Thyroid gland (tissue), 4 donors: ENCODE data around the gene UST.

ENCODE experiments used
- POLR2A ChIP-seq, 2 donors: fragments of 450-650 bp; IDR thresholded peaks; one replicate each; pipeline ENCODE4 v1.6.1; 2017; ENCODE audit warnings: antibody characterized with exemption in 2 of 2, mild to moderate bottlenecking in 2 of 2, moderate library complexity in 1 of 2
- TF ChIP-seq, protein P1 (sequence below), 6 experiments: fragments of 200-600 bp in 3 of 6; fragments of 450-650 bp in 3 of 6; sonication (generic) in 3 of 6; IDR thresholded peaks; one replicate each; pipeline ENCODE4 v1.5.1; 2016 to 2019; ENCODE audit warnings: antibody characterized with exemption in 6 of 6, mild to moderate bottlenecking in 2 of 6, inconsistent platforms in 1 of 6, moderate library complexity in 1 of 6

DNA sequence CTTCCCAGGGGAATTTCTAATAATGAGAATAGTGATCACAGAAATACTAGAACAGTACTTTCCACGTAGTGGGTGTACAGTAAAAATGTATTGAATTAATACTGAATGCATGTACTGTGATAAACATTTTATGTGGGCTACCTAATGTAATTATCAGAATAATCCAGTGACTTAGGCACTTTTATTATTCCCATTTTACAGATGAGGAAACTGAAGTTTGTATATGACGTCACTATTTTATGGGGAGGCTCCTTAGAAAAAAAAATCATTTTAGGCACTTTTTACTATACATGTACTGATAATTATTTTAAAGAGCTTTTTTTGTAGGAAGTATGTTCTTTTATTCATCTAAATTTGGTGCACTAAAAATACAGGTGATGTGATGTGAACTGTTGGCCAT is 295.1 kb downstream of the UST start:
- TF ChIP-seq, protein P1, sequence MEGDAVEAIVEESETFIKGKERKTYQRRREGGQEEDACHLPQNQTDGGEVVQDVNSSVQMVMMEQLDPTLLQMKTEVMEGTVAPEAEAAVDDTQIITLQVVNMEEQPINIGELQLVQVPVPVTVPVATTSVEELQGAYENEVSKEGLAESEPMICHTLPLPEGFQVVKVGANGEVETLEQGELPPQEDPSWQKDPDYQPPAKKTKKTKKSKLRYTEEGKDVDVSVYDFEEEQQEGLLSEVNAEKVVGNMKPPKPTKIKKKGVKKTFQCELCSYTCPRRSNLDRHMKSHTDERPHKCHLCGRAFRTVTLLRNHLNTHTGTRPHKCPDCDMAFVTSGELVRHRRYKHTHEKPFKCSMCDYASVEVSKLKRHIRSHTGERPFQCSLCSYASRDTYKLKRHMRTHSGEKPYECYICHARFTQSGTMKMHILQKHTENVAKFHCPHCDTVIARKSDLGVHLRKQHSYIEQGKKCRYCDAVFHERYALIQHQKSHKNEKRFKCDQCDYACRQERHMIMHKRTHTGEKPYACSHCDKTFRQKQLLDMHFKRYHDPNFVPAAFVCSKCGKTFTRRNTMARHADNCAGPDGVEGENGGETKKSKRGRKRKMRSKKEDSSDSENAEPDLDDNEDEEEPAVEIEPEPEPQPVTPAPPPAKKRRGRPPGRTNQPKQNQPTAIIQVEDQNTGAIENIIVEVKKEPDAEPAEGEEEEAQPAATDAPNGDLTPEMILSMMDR (IDR thresholded peaks at IDR 0.05): no peak
- no peak for TF ChIP-seq POLR2A (IDR thresholded peaks at IDR 0.05)
